NCI-H146 (cell line): ENCODE data around the gene KIF21B.
"Not testable (repeated sequence)": the region's sequence is repeated elsewhere in the genome, so short reads cannot be mapped to it uniquely, and the experiment has no call there.

Experiments
- DNase-seq: peaks from one replicate; lab custom pipeline; 2025; lab: John Stamatoyannopoulos, UW

KIF21B gene

DNA sequence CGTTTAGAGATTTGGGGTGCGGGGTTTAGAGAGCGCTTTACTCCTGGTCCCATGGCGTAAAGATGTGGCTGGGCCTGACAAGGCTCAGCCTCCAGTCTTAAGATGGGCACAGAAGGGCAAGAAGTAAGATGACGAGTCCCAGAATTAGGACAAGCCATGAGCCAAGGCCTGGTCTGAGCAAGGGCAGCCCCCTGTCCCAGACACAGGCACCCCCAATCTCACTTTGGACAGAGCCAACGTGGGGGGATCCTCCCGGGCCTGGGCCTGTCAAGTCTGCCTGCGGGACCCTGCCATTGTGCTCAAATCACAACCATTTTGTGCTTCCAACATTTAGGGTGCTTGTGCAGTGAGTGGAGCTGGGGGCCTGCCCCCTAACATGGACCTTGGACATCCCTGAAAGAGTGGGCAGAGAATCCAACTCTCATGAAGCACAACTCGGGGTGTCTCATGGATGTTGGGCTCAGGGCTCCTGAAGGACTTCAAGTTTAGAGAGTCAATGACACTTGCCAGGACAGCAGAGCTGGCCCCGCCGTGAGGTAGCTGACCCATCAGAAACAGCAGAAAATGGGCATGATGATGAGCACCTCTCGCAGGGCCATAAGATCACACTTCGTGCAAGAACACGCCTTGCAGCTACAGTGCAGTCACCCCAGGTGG, 52.6 kb downstream of the KIF21B start:
- DNase-seq: no peak

DNA sequence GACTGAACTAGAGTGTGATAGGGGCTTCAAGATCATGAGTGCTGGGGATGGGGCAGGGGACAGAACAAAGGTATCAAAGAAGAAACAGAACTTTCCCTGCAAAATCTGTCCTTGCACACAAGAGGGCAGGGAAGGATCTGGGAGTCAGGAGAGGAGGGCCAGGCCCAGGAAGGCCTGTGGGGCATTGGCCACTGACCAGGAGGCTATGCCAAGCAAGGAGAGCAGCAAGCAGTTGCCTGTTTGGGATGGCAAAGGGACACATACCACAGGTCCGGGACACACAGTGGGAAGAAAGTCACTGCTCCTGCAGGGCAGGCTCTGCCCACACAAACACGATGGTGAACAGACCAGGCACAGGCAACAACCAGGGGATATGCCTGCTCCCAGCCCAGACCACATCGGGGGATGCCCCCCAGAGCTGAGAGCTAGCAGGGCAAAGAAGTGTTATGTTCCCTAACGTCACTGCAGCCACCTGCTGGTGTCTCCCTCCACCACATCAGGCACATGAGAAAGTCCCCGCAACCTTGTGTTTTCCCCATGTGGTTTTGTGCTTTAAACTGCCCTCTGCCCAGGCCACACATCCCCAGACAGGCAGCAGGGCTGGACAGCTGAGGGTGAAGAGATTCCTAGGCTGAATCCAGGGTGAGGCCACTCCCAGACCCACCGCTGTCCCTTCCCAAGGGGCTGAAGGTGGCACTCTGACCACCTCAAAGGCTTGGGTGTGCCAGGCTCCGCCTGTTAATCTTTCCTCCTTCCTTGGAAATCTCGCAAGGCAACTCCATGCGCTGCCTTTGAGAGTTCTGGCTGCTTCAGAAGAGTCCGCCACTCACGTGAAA, 53.6 kb downstream of the KIF21B start:
- no peak for DNase-seq

DNA sequence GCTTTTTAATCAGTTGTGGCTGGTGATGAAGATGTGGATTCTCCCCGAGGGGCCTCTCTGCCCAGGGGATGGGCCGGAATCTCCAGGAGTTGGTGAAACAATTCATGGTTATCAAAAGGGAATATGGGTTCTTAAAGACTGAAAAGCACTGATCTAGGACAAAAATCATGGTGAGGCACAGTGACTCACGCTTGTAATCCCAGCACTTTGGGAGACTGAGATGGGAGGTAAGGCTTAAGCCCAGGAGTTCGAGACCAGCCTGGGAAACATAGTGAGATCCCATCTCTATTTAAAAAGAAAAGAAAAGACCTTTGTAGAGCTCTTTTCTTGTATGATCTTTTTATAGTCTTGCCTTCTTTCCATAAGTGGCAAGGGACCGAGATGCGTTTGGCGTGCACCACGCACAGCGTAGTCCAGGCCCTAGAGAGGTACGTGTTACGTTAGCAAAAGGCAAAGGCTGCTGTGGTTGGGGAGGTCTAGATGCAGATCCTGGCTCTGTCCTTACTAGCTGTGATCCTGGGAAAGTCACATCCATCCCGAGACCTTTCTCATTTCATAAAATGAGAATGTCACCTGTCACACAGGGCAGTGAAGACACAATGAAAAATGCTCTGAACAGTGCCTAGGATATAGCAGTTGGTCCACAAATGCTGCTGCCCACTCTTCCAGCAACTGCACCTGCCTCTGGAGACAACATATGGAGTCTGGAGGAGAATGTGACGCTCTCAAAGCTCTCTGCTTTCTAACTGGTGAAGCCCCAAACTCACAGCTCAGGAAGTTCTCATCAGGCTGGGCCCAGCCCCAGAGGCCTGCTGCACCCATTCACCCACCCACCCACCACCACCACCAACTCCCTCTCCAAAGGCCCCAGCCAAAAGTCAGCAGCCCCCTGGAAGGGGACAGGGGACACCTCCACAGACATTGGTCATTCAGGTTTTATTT, 54.8 kb downstream of the KIF21B start:
- DNase-seq: no peak

DNA sequence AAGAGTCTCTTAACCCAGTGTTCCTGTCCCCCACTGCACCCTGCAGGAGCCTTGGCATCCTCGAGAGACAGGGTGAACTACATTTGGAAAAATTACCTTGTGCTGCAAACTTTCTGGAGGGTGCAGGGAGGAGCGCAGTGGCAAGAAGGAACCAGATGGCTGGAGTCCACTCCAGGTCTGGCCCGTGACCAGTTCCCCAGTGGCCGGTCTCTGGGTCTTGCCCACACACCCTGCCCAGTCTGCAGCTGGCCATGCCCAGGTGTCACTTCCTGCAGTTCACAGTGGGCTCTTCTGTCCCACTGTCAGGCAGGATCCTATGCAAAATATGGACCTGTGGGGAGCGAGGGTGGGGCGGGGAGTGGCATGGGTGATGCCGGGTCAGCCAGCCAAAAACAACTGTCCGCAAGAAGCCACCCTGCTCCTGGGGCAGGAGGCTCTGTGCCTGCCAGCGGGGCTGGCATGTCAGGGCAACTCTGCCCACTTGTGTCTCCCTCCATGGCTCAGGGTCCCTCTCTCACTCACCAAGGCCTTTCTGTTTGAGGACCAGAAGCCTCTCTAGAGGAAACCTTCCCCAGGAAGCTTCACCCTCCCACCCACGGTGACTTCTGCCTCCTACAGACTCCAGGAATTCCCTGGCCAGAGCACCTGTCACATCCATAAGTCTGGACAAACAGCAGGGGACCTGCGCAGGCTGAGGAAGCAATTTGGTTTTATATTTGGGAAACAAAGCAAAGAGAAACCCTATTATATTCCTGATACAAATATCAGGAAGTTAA, 55.6 kb downstream of the KIF21B start:
- peak; percentile 59 for DNase-seq

DNA sequence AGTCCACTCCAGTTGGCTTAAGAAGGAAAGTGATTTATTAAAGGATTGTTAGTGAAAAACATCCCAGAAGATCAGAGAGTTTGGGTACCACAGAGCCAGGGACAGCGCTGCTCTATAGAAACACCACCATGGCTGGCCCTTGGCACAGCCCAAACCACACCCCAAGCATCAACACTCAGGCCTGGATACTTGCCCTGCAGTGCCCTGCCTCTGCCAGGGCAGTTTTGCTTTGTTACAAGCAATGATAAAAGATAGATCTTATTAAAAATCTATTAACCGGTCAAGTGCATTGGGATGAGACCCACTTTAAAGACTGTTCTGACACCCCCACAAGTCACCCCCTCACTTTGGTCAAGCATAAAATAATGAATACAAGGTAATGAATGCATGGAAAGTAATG, 56.6 kb downstream of the KIF21B start:
- no peak for DNase-seq

DNA sequence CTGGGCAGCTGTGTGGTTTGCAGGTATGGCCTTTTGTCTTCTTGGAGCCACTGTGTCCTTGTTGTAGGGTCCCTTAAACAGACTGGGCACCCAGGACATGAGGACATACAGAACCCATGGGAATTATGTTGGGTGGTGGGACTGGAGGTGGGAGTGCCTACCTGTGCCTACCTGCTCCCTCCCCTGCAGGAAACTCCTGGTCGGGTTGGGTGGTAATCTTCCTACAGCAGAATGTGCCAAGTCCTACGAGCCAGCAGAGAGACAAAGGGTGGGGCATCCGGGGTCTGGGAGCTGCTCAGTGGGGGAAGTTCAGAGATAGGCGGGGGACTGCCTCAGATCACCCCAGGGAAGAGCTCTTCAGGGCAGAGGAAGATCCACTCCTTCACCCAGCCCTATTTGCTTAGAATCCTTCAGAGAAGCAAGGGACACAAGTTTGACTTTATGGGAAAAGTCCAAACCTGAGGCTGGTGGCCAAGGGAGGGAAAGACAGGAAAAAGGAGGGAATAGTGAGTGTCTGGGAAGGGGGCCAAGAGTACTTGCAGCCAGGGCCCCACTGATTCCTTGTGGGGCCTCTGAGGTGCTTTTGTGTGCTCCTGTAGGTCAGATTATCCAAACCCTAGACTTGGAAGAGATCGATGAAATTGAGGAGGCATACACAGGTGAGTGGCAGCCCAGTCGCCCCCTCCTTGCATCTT, 58.3 kb downstream of the KIF21B start:
- no peak for DNase-seq

DNA sequence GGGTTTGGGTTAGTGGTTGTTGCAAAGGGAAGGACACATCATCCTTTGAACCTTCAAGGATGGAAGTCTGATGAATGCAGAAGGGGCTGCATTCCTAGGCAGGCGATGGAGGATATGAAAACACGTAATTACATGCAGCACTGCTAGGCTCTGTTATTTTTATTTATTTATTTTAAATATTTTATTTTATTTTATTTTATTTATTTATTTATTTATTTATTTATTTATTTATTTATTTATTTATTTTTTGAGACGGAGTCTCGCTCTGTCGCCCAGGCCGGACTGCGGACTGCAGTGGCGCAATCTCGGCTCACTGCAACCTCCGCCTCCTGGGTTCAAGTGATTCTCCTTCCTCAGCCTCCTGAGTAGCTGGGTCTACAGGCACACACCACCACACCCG, 59.6 kb downstream of the KIF21B start:
- not testable (repeated sequence) for DNase-seq

DNA sequence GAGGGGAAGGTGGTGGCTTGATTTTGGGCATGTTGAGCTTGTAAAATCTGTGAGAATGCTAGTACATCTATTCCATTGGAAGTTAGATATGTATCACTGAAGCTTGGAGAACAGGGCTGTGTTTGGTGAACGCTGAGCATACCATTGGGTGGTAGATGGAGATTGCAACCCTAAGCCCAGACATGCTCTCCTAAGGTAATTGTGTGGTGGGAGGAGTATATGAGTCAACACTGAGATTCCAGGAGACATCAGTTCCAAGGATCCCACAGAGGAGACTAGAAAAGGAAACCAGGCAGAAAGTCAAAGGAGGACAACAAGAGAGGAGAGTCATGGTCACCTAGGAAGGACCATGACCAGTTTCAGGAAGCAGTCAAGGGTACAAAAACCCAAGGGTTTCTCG, 60.4 kb downstream of the KIF21B start:
- DNase-seq: no peak

DNA sequence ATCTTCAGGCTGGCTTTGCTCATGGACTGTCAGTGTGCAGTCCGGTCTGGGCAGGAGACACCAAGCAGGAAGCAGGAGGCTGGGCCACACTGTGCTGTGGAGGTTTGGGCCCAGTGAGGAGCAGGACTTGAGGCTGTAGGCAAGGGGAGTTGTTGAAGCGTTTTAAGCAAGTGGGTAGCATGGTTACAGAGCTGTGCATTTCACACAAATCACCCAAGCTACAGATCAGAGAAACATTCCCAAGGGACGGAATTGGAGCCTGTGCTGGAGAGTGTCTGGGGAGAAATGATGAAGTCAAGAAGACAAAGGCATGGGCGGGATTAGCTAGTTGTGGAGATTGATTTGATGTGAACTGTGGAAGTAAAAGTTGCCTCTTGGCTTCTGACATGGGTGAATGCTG, 60.9 kb downstream of the KIF21B start:
- DNase-seq: no peak

DNA sequence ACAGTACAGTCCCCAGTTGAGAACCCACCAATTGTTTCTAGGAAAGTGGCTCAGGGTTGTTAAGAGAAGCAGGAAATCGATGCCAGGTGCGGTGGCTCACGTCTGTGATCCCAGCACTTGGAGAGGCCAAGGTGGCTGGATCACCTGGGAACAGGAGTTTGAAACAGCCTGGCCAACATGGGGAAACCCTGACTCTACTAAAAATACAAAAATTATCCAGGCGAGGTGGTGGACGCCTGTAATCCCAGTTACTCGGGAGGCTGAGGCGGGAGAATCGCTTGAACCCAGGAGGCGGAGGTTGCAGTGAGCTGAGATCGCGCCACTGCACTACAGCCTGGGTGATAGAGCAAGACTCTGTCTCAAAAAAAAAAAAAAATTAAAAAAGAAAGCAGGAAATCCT, 61.4 kb downstream of the KIF21B start:
- not testable (repeated sequence) for DNase-seq

DNA sequence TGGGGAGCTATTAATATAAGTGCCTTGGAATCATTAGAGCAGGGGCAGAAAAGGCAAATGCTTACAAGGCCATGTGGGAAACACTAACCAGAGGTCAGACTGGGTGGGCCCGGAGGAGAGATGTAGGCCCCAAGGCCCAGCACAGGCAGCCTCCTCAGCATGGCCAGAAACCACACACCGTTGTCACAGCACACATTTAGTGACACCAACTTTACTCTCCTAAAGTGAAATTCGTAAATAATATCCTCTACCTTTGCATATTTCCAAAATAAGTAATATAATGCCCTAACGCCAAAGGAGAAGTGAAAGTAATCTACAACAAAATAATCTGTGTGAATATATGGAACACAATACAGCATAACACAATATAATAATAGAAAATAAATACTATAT, 62.6 kb downstream of the KIF21B start:
- DNase-seq: no peak

DNA sequence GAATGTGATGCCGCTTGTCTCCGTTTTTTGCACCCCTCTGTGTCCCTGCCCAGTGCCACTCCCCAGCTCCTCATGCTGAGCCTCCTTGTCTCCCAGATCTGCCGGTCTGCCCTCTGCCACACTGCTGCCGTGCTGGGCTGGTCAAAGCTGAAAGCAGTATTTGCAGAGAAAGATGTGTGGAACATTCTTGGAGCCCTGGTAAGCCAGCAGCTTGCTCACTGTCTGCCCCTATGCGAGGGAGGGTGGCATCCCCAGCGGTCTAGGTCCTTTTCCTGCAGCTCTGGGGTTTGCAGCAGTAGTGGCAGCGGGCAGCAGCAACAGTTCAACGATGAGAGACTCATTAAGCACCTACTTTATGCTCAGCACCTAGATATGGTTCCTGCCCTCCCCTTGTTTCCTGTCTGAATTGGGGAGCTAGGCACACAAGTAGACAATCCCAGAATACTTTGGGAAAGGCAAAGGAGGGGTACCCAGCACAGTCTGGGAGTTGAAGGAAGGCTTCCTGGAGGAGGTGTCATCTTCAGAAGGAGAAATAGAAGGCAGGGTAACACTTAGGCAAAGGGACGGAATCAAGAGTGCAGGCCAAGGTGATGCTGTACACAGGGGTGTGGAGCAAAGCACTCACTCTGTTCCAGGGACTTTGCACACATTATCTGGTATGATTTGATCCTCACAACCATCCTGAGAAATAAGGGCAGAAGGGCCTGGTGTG, 63.1 kb downstream of the KIF21B start:
- no peak for DNase-seq

DNA sequence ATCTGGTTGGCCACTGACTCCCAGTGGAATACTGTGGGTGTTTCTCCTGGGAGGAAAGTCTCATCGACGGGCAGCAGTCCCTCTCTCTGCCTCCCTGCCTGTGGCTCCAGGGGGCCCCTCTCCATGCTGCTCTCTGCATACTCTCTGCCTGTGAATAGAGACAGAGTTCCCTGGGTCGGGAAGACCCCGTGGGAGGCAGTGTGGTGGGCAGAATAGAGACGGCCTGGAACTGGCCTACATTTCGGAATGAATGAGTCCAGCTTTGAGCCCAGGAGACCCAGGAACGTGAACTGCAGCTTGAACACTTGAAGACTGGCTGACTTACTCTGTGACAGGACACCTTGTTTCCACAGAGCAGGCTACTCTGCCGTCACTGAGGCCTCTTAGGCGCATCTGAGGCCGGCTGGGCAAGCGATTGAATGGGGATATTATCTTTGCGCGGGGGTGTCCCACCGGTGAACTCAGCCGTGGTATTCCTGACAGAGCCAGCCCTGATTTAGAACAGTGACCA, 64.0 kb downstream of the KIF21B start:
- DNase-seq: no peak

DNA sequence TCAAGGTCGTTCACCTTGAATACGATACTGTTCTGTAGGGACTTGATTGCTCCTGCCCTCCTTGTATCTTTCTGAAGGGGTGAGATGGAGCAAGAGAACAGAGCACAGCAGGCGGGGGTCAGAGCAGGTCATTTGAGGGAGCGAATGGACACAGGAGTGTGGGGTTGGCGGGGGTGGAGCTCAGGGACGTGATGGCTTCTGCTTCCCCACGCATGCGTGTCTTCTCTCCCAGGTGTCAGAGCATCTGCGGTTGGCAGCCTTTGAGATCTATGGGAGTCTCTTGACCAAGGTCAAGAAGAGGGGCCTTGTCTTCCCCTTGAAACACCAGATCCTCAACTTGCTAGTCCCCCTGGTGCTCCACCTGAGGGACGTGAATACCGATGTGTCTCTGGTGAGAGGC, 64.9 kb downstream of the KIF21B start:
- DNase-seq: no peak

DNA sequence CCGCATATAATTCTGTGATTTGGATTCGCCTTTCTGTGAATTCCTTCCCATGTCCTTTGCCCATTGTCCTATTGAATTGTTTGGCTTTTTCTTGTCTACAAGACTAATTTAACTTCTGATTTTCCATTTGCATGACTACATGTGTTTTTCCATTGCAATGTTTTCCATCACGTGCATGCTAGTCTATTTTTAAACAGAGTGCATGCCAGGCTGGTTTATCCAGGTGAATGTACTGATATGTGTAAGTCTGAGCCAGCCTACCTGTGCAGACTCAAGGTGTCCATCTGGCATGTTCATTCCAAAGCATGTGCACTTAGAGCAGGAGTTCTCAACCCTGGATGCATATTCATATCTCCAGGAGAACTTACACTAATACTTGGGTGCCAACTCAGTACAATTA, 69.1 kb downstream of the KIF21B start:
- no peak for DNase-seq

DNA sequence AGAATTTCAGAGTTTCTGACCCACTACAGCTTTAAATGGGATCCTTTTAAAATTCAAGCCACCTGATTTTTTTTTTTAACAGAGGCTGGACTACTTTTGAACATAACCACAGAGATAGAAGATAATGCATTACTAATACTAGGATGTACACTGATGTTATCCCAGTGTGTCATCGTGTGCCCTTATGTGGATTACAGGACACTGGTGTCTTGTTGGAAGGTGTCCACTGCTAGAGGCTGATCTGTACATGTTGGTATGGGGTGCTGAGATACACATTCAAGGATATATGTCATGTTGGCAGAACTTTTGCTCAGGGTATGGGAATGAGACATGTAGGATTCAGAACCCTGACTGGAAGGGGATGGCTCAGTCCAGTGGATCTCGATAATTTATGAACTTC, 72.5 kb downstream of the KIF21B start:
- DNase-seq: no peak

DNA sequence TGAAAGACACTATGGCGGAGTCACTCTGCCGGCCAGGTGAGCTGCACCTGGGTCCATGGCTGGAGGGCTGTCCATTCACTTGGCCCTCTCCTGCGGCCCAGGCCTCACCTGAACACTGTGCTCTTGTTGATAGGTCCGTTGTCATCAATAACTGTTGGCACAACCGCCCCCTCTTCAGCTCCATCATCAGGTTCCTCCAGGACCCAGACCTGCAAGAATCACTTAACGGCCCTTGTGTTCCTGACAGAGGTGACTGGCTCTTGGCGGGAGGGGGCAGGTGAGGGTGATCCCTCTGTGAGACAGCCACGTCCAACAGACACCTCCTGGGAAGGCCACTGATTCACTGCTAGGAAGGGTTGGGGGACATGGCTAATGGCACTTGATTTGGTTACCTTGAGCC, 73.9 kb downstream of the KIF21B start:
- DNase-seq: no peak

DNA sequence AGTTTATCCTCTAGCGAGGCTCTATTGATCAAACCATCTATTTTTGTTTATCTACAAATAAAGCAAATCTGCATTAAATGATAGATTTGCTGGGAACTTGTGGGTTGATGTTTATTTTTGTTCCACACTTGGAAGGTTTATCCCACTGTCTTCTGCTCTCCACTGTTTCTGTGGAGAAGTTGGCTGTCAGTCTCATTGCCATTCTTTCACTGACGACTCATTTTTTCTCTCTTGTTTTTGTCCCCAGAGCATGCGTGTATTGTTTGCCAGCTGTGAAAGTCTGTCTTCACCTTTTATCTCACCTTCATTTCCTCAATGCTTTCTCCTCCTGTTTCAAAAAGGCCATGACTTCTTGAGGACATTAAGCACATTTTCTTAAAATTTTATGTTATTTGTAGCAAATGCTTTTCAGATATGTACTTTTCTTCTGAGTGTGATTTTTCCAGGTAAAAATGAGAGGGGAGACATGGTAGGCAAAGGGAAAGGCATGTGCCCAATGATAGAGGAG, 76.4 kb downstream of the KIF21B start:
- DNase-seq: no peak

DNA sequence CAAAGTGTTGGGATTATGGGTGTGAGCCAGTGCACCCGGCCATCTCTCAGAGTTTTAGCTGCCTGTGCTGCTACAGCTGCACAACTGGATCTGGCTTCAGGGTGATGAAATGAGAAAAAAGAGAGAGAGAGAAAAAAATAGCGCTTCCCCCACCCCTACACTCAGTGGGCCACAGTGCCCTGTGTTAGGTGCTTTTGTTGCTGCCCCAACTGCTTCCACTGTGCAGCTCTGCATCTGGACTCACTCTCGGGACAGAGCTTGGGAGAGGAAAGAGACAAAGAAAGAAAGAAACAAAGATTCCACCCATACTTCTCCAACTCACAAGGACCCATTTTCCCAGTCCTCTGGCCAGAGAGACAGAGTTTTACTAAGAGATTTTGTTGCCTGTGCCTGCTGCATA, 78.4 kb downstream of the KIF21B start:
- DNase-seq: no peak

DNA sequence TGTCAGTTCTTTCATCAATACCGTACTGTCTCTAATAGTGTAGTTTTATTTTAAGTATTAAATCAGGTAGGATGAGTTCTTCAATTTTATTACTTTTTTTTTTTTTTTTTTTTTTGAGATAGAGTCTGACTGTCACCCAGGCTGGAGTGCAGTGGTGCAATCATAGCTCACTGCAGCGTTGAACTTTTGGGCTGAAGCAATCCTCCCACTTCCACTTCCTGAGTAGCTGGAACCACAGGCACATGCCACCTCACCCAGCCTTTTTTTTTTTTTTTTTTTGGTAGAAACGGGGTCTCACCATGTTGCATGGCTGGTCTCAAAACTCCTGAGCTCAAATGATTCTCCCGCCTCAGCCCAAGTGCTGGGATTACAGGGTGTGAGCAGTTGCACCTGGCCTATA, 84.6 kb downstream of the KIF21B start:
- DNase-seq: no peak
